Measurements from ENCODE around the gene NAP1L1. TPM values are rescaled to one million over a fixed set of nuclear protein-coding genes. Genes with fewer than 3 reads are reported as not detected.
A peak's percentile ranks its signal among the peaks of the same experiment; 100 is the strongest.

The NAP1L1 gene
- total and polyA plus RNA-seq, 2 experiments from 2014 or later: 658 to 996 TPM

DNA sequence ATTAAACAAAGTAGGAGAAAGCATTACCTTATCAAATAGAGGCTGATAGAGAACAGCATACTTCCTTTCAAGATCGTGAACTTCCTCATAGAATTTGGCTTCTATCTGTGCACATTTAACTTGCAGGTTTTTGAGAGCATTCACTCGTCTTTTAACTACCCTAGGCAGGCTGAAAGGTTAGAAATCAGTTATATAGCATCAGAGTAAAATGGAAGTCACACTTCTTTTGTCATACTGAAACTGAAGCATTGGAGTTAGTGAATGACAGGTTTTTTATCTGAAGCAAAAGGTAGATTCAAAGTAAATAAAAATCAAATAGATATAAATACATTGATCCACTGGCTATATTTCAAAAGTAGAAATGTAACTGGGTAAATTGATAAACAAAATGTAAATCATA is 24.4 kb downstream of the NAP1L1 start:
- peaks cover 86% of the 10 kb centered on the region for H3K36me3 Mint-ChIP-seq (ENCODE audit: low read depth)
- H3K27ac Mint-ChIP-seq: peak overlapping the region; percentile 54; the same call in 1 of the 2 replicates
- no peak for ATAC-seq

More for the DNA sequence above, 24.4 kb downstream of the NAP1L1 start:
- Mint-ChIP-seq H3K27me3 (ENCODE audit: insufficient read depth, low read depth, poor library complexity) (no peaks in the 10 kb centered on the region), H3K4me1 (peaks cover 45% of the 10 kb centered on the region), H3K4me3 (no peak overlapping the region), H3K9me3 (no peaks in the 10 kb centered on the region)
- Histone ChIP-seq H3K27ac (ENCODE audit: low read depth) (no peak overlapping the region), H3K9me2 (ENCODE audit: insufficient read depth) (no peaks in the 10 kb centered on the region), H3F3A (replicated peaks; ENCODE audit: low read depth) (no peaks in the 10 kb centered on the region), H3K4me1 (ENCODE audit: insufficient read depth) (peaks cover 13% of the 10 kb centered on the region), H3K4me3 (no peak overlapping the region), H4K20me1 (replicated peaks; ENCODE audit: insufficient read depth) (peaks cover 37% of the 10 kb centered on the region), H3K4me2 (no peak overlapping the region), H3K36me3 (ENCODE audit: insufficient read depth) (peaks cover 16% of the 10 kb centered on the region; the same call in 1 of the 2 replicates), H3K79me2 (replicated peaks; ENCODE audit: insufficient read depth) (peaks cover 67% of the 10 kb centered on the region), H3K27me3 (ENCODE audit: insufficient read depth) (no peaks in the 10 kb centered on the region), H2AFZ (no peak overlapping the region)
- TF ChIP-seq REST (IDR thresholded peaks at IDR 0.05; ENCODE audit: unreplicated experiment) (no peak), NANOG (IDR thresholded peaks at IDR 0.05; ENCODE audit: borderline replicate concordance) (no peak), STAT1 (IDR thresholded peaks at IDR 0.05; ENCODE audit: unreplicated experiment) (no peak), CREB1 (CRISPR knock-in tag; IDR thresholded peaks at IDR 0.05; ENCODE audit: low read depth) (no peak), ZNF331 (CRISPR knock-in tag; IDR thresholded peaks at IDR 0.05; ENCODE audit: low read depth) (no peak), ETS1 (IDR thresholded peaks at IDR 0.05) (no peak), EZH2phosphoT487 (IDR thresholded peaks at IDR 0.05; ENCODE audit: unreplicated experiment) (no peak), JUNB (IDR thresholded peaks at IDR 0.05; ENCODE audit: unreplicated experiment) (no peak), ZNF114 (CRISPR knock-in tag; IDR thresholded peaks at IDR 0.05) (no peak), EZH2 (IDR thresholded peaks at IDR 0.05; ENCODE audit: low read depth, unreplicated experiment) (no peak), POLR2AphosphoS5 (IDR thresholded peaks at IDR 0.05; ENCODE audit: low read depth) (no peak)
- TF ChIP-seq, protein P1, sequence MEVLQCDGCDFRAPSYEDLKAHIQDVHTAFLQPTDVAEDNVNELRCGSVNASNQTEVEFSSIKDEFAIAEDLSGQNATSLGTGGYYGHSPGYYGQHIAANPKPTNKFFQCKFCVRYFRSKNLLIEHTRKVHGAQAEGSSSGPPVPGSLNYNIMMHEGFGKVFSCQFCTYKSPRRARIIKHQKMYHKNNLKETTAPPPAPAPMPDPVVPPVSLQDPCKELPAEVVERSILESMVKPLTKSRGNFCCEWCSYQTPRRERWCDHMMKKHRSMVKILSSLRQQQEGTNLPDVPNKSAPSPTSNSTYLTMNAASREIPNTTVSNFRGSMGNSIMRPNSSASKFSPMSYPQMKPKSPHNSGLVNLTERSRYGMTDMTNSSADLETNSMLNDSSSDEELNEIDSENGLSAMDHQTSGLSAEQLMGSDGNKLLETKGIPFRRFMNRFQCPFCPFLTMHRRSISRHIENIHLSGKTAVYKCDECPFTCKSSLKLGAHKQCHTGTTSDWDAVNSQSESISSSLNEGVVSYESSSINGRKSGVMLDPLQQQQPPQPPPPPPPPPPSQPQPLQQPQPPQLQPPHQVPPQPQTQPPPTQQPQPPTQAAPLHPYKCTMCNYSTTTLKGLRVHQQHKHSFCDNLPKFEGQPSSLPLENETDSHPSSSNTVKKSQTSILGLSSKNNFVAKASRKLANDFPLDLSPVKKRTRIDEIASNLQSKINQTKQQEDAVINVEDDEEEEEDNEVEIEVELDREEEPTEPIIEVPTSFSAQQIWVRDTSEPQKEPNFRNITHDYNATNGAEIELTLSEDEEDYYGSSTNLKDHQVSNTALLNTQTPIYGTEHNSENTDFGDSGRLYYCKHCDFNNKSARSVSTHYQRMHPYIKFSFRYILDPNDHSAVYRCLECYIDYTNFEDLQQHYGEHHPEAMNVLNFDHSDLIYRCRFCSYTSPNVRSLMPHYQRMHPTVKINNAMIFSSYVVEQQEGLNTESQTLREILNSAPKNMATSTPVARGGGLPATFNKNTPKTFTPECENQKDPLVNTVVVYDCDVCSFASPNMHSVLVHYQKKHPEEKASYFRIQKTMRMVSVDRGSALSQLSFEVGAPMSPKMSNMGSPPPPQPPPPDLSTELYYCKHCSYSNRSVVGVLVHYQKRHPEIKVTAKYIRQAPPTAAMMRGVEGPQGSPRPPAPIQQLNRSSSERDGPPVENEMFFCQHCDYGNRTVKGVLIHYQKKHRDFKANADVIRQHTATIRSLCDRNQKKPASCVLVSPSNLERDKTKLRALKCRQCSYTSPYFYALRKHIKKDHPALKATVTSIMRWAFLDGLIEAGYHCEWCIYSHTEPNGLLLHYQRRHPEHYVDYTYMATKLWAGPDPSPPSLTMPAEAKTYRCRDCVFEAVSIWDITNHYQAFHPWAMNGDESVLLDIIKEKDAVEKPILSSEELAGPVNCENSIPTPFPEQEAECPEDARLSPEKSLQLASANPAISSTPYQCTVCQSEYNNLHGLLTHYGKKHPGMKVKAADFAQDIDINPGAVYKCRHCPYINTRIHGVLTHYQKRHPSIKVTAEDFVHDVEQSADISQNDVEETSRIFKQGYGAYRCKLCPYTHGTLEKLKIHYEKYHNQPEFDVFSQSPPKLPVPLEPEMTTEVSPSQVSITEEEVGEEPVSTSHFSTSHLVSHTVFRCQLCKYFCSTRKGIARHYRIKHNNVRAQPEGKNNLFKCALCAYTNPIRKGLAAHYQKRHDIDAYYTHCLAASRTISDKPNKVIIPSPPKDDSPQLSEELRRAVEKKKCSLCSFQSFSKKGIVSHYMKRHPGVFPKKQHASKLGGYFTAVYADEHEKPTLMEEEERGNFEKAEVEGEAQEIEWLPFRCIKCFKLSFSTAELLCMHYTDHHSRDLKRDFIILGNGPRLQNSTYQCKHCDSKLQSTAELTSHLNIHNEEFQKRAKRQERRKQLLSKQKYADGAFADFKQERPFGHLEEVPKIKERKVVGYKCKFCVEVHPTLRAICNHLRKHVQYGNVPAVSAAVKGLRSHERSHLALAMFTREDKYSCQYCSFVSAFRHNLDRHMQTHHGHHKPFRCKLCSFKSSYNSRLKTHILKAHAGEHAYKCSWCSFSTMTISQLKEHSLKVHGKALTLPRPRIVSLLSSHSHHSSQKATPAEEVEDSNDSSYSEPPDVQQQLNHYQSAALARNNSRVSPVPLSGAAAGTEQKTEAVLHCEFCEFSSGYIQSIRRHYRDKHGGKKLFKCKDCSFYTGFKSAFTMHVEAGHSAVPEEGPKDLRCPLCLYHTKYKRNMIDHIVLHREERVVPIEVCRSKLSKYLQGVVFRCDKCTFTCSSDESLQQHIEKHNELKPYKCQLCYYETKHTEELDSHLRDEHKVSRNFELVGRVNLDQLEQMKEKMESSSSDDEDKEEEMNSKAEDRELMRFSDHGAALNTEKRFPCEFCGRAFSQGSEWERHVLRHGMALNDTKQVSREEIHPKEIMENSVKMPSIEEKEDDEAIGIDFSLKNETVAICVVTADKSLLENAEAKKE (CRISPR knock-in tag; IDR thresholded peaks at IDR 0.05): no peak
- TF ChIP-seq, protein P2, sequence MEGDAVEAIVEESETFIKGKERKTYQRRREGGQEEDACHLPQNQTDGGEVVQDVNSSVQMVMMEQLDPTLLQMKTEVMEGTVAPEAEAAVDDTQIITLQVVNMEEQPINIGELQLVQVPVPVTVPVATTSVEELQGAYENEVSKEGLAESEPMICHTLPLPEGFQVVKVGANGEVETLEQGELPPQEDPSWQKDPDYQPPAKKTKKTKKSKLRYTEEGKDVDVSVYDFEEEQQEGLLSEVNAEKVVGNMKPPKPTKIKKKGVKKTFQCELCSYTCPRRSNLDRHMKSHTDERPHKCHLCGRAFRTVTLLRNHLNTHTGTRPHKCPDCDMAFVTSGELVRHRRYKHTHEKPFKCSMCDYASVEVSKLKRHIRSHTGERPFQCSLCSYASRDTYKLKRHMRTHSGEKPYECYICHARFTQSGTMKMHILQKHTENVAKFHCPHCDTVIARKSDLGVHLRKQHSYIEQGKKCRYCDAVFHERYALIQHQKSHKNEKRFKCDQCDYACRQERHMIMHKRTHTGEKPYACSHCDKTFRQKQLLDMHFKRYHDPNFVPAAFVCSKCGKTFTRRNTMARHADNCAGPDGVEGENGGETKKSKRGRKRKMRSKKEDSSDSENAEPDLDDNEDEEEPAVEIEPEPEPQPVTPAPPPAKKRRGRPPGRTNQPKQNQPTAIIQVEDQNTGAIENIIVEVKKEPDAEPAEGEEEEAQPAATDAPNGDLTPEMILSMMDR (conservative IDR thresholded peaks at IDR 0.05; ENCODE audit: low read depth in 2 of 2): no peak
- no peak for DNase-seq (ENCODE audit: low spot score)
